Measurements from ENCODE around the gene UBE2H.
"Not testable (repeated sequence)": the region's sequence is repeated elsewhere in the genome, so short reads cannot be mapped to it uniquely, and the experiment has no call there.

The UBE2H gene

DNA sequence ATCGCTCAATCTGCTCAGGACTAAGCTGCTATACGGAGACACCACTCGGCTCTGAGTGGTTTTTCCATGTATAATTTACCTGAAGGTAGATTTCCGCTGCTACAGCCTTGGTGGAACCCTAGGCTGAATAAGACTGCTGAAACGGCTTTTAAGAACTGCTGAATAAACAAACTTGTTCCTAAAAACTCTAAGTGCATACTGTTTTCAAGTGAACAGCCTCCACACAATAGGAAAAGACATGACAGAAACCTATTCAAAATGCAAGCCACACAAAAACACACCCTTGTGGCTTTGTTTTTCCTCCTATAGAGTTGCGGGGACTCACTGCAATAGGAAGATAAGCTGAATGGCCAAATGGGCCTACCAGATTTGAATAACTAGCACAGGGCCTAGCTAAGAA lies 117.2 kb downstream of the UBE2H start:
- no peaks in the 10 kb centered on the region for H3K9me3 ChIP-seq (ENCODE audit: low read length)
- peaks cover 28% of the 10 kb centered on the region for H3K4me1 ChIP-seq (ENCODE audit: insufficient read depth, low read length)
- H2AFZ ChIP-seq (ENCODE audit: low read depth, low read length) = no peak overlapping the region
- H3K27me3 ChIP-seq (ENCODE audit: insufficient read depth, low read length) = no peaks in the 10 kb centered on the region
- no peak overlapping the region for H3K4me3 ChIP-seq (ENCODE audit: low read length)
- H3K36me3 ChIP-seq (ENCODE audit: insufficient read depth, low read length) = peaks cover 24% of the 10 kb centered on the region

- H3K36me3 ChIP-seq (ENCODE audit: insufficient read depth, low read length) = peaks cover 20% of the 10 kb centered on the region
- H3K9me3 ChIP-seq (ENCODE audit: low read length); H3K4me3 ChIP-seq (ENCODE audit: low read length); H2AFZ ChIP-seq (ENCODE audit: low read depth, low read length); H3K27me3 ChIP-seq (ENCODE audit: insufficient read depth, low read length): not testable (repeated sequence)
- H3K4me1 ChIP-seq (ENCODE audit: insufficient read depth, low read length) = peaks cover 28% of the 10 kb centered on the region
These were observed 119.4 kb downstream of the UBE2H start for GRCh38 chr7:129833353-129833752.

DNA sequence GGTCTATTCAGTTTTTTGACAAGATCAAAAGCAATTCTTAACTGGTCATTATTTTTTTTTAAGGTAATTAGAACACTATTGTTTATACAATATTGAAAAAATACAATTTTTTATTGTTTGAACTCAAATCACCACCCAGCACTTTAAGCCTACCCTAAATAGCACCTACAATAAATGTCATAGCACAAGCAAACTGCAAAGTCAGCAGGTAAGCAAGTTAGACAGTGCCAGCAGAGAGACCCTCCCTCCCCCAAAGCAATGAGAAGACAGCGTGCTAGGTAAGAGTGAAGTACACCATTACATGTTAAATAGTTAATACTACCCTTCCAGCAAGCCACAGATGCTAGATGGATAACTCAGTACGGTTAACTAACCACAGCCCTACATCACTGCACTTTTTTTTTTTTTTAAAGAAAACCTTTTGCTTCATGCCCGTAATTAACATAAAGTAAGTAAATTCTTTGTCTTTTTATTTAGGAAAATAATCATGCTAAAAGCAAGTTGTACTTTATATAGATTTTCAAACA lies 120.0 kb downstream of the UBE2H start:
- peaks cover 28% of the 10 kb centered on the region for H3K4me1 ChIP-seq (ENCODE audit: insufficient read depth, low read length)
- H3K27me3 ChIP-seq (ENCODE audit: insufficient read depth, low read length) = no peaks in the 10 kb centered on the region
- no peak overlapping the region for H2AFZ ChIP-seq (ENCODE audit: low read depth, low read length)
- peaks cover 18% of the 10 kb centered on the region for H3K36me3 ChIP-seq (ENCODE audit: insufficient read depth, low read length)
- H3K4me3 ChIP-seq (ENCODE audit: low read length) = no peak overlapping the region
- H3K9me3 ChIP-seq (ENCODE audit: low read length) = no peaks in the 10 kb centered on the region

DNA sequence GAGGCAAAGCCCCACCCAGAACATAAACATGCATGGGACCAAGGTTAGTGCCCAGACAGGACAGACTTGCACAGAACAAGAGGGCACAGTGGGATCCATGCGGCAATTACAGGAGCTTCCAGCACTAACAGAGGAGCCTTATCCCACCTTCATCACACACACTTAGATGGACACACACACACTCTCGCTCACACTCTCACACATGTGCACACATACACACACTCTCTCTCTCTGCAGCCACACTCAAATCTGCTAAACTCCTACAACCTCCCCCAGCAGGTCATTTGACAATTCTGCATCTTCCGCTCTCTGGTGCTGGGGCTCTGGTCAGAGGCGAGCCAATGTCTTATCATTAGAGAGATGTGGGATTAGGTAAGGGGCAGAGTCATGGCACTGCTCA lies 120.5 kb downstream of the UBE2H start:
- Histone ChIP-seq H3K9me3 (ENCODE audit: low read length) (no peaks in the 10 kb centered on the region), H2AFZ (ENCODE audit: low read depth, low read length) (no peak overlapping the region), H3K4me3 (ENCODE audit: low read length) (no peak overlapping the region), H3K36me3 (ENCODE audit: insufficient read depth, low read length) (peaks cover 18% of the 10 kb centered on the region), H3K4me1 (ENCODE audit: insufficient read depth, low read length) (peaks cover 28% of the 10 kb centered on the region), H3K27me3 (ENCODE audit: insufficient read depth, low read length) (no peaks in the 10 kb centered on the region)

DNA sequence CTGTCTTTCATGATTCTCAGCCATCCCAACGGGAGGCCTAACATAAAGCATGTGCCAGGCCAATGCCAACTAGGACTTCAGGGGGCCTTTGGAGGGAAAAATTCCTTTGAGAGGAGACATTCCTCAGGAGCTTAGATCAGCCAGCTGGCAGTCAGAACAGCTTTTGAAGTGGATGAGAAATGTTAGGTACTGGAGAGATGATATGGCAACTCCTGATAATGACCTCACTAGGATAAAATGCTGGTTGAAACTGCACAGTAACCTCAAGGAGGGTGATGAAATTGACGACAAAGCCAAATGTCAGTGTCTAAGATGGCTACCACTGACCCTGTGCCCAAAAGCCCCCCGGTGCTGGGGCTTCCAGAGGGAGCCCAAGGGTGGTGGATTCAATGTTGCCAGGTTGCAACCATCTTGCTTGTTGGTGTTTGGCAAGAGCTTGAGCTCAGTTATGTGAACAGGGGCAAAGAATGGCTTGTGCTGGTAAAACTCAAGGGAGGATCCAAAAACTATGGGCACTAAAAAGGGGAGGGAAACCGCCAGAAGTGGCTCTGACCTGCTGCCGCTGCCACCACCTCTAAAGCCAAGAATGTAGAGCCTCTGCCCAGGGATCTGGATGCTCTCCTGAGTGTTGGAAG lies 121.2 kb downstream of the UBE2H start:
- H3K27me3 ChIP-seq (ENCODE audit: insufficient read depth, low read length) = no peaks in the 10 kb centered on the region
- no peaks in the 10 kb centered on the region for H3K9me3 ChIP-seq (ENCODE audit: low read length)
- no peak overlapping the region for H3K4me3 ChIP-seq (ENCODE audit: low read length)
- H3K36me3 ChIP-seq (ENCODE audit: insufficient read depth, low read length) = peaks cover 18% of the 10 kb centered on the region
- H3K4me1 ChIP-seq (ENCODE audit: insufficient read depth, low read length) = peaks cover 21% of the 10 kb centered on the region
- no peak overlapping the region for H2AFZ ChIP-seq (ENCODE audit: low read depth, low read length)

- Histone ChIP-seq H2AFZ (ENCODE audit: low read depth, low read length) (no peak overlapping the region), H3K36me3 (ENCODE audit: insufficient read depth, low read length) (peaks cover 18% of the 10 kb centered on the region), H3K4me1 (ENCODE audit: insufficient read depth, low read length) (peaks cover 16% of the 10 kb centered on the region), H3K4me3 (ENCODE audit: low read length) (no peak overlapping the region), H3K9me3 (ENCODE audit: low read length) (no peaks in the 10 kb centered on the region), H3K27me3 (ENCODE audit: insufficient read depth, low read length) (no peaks in the 10 kb centered on the region)
These were observed 121.8 kb downstream of the UBE2H start for GRCh38 chr7:129830949-129831348.

- Histone ChIP-seq H3K27me3 (ENCODE audit: insufficient read depth, low read length) (no peaks in the 10 kb centered on the region), H3K36me3 (ENCODE audit: insufficient read depth, low read length) (peaks cover 14% of the 10 kb centered on the region), H3K4me3 (ENCODE audit: low read length) (no peak overlapping the region), H2AFZ (ENCODE audit: low read depth, low read length) (no peak overlapping the region), H3K9me3 (ENCODE audit: low read length) (no peaks in the 10 kb centered on the region), H3K4me1 (ENCODE audit: insufficient read depth, low read length) (peaks cover 8% of the 10 kb centered on the region)
These were observed 122.8 kb downstream of the UBE2H start for GRCh38 chr7:129829737-129830631.

GRCh38 chr7:129828989-129829736 lies 123.6 kb downstream of the UBE2H start:
- H3K9me3 ChIP-seq (ENCODE audit: low read length) = no peaks in the 10 kb centered on the region
- H3K36me3 ChIP-seq (ENCODE audit: insufficient read depth, low read length) = peaks cover 7% of the 10 kb centered on the region
- H3K27me3 ChIP-seq (ENCODE audit: insufficient read depth, low read length) = no peaks in the 10 kb centered on the region
- no peak overlapping the region for H2AFZ ChIP-seq (ENCODE audit: low read depth, low read length)
- peaks cover 8% of the 10 kb centered on the region for H3K4me1 ChIP-seq (ENCODE audit: insufficient read depth, low read length)
- H3K4me3 ChIP-seq (ENCODE audit: low read length) = no peak overlapping the region

GRCh38 chr7:129828078-129828762 lies 124.5 kb downstream of the UBE2H start:
- H3K9me3 ChIP-seq (ENCODE audit: low read length) = no peaks in the 10 kb centered on the region
- H3K27me3 ChIP-seq (ENCODE audit: insufficient read depth, low read length) = no peaks in the 10 kb centered on the region
- no peak overlapping the region for H3K4me3 ChIP-seq (ENCODE audit: low read length)
- no peak overlapping the region for H2AFZ ChIP-seq (ENCODE audit: low read depth, low read length)
- peaks cover 8% of the 10 kb centered on the region for H3K4me1 ChIP-seq (ENCODE audit: insufficient read depth, low read length)
- peaks cover 7% of the 10 kb centered on the region for H3K36me3 ChIP-seq (ENCODE audit: insufficient read depth, low read length)

DNA sequence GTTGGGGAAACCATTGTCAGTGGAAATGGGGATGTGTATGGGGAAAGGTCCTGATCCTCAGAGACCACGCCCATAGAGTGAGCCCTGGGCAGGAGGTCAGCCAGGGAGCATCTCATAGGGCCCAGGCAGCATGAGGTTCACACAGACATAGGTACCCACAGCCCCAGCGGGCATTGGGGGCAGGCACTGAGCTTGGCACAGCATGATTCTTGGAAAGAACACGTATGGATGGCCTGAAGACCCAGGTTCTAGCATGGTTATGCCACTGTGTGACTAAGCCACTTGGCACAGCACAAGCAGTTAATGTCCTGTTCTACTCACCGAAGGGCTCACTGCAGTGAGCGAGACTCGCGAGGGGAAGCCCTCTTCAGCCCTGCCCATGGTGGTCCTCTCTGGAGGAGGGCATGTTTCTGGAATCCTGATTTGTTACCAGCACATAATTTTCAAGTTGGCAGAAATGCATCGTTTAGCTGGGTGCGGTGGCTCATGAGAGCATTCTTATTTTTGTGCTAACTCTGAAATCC lies 125.2 kb downstream of the UBE2H start:
- H3K27me3 ChIP-seq (ENCODE audit: insufficient read depth, low read length) = no peaks in the 10 kb centered on the region
- H3K4me3 ChIP-seq (ENCODE audit: low read length) = no peak overlapping the region
- H2AFZ ChIP-seq (ENCODE audit: low read depth, low read length) = no peak overlapping the region
- peaks cover 5% of the 10 kb centered on the region for H3K36me3 ChIP-seq (ENCODE audit: insufficient read depth, low read length)
- peaks cover 8% of the 10 kb centered on the region for H3K4me1 ChIP-seq (ENCODE audit: insufficient read depth, low read length)
- H3K9me3 ChIP-seq (ENCODE audit: low read length) = no peaks in the 10 kb centered on the region

GRCh38 chr7:129826895-129827294 lies 125.9 kb downstream of the UBE2H start:
- H3K4me3 ChIP-seq (ENCODE audit: low read length); H2AFZ ChIP-seq (ENCODE audit: low read depth, low read length); H3K4me1 ChIP-seq (ENCODE audit: insufficient read depth, low read length); H3K9me3 ChIP-seq (ENCODE audit: low read length); H3K36me3 ChIP-seq (ENCODE audit: insufficient read depth, low read length); H3K27me3 ChIP-seq (ENCODE audit: insufficient read depth, low read length): not testable (repeated sequence)

- Histone ChIP-seq H3K9me3 (ENCODE audit: low read length) (no peaks in the 10 kb centered on the region), H3K27me3 (ENCODE audit: insufficient read depth, low read length) (no peaks in the 10 kb centered on the region), H3K36me3 (ENCODE audit: insufficient read depth, low read length) (no peaks in the 10 kb centered on the region), H3K4me3 (ENCODE audit: low read length) (peak overlapping the region; percentile 51), H2AFZ (ENCODE audit: low read depth, low read length) (peak overlapping the region; percentile 64), H3K4me1 (ENCODE audit: insufficient read depth, low read length) (peaks cover 4% of the 10 kb centered on the region)
These were observed 127.4 kb downstream of the UBE2H start for GRCh38 chr7:129825209-129825970.

All from neuron (in vitro differentiated cells).